IPS DF 6.9 (cell line): Measurements from ENCODE around the gene NPHP4.

Experiments
- DNase-seq: peaks from one replicate; pipeline ENCODE4 v3.0.0-alpha.2; 2013; ENCODE audit warnings: low read depth, low spot score
- H3K27ac ChIP-seq: one replicate; pipeline ENCODE4 v1.5.1; 2013; ENCODE audit warnings: low read length, control low read depth
- H3K27me3 ChIP-seq: 2 replicates; pipeline ENCODE4 v1.6.1; 2013; ENCODE audit warnings: mild to moderate bottlenecking, low read length; ENCODE audit not compliant: control insufficient read depth, insufficient read depth
- H3K36me3 ChIP-seq: 2 replicates; pipeline ENCODE4 v1.6.1; 2013; ENCODE audit warnings: low read length; ENCODE audit not compliant: control insufficient read depth, insufficient read depth
- H3K4me1 ChIP-seq: 2 replicates; pipeline ENCODE4 v1.6.1; 2013; ENCODE audit warnings: low read length; ENCODE audit not compliant: control insufficient read depth, insufficient read depth
- H3K4me3 ChIP-seq: 2 replicates; pipeline ENCODE4 v1.5.1; 2013; ENCODE audit warnings: mild to moderate bottlenecking, low read length
- H3K9me3 ChIP-seq: 2 replicates; pipeline ENCODE4 v1.6.1; 2013; ENCODE audit warnings: low read length, inconsistent platforms; ENCODE audit not compliant: control insufficient read depth, insufficient read depth
- WGBS: extraction: QIAGEN DNeasy Blood & Tissue Kit; methylation state at CpG from one replicate; pipeline ENCODE4 v1.1.7; 2013; ENCODE audit warnings: mixed read lengths, missing lambda C conversion rate; ENCODE audit not compliant: insufficient read length, insufficient coverage; 5-methylcytosine and 5-hydroxymethylcytosine counted together

Gene NPHP4

DNA sequence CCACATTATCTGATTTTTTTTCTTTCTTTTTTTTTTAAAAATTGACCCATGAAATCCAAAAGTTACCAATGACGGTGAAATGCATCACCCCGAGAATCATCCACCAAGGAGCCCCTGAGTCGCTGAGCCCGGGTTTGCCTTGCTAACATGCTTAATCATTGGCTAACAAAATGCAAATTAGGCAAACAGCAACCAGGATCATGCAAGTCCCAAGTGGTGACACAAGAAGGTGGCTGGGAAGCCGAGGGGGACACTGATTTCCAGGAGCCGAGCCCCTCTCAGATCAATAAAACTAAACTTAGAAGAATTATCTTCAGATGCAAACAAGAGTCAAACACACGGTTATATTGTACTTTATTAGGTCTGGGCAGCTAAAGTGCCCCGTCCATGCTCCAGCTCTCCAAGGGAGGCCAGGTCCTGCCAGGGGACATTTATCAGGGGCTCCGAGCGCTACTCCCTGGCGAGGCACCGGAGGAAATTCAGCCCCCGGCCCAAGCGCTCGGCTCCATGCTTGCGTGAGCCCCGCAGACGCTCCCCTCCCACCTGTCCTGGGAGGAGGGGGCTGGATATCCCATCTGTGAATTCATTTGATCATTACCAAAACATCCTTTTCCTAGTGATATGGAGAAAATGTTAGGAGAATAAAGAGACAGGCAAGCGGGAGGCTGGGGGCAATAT, 154.1 kb downstream of the NPHP4 start:
- no CpG with 5 or more reads among the region's 19 CpGs for WGBS
- Histone ChIP-seq H3K4me1 (peaks cover 2% of the 10 kb centered on the region; the same call in 1 of the 2 replicates), H3K27me3 (no peaks in the 10 kb centered on the region), H3K27ac (no peak overlapping the region), H3K4me3 (no peak overlapping the region), H3K36me3 (no peaks in the 10 kb centered on the region), H3K9me3 (no peaks in the 10 kb centered on the region)
- DNase-seq = no peak

GRCh38 chr1:5836776-5837440, 155.3 kb downstream of the NPHP4 start:
- Histone ChIP-seq H3K9me3 (no peaks in the 10 kb centered on the region), H3K36me3 (no peaks in the 10 kb centered on the region), H3K27ac (no peak overlapping the region), H3K4me3 (no peak overlapping the region), H3K27me3 (no peaks in the 10 kb centered on the region), H3K4me1 (peaks cover 3% of the 10 kb centered on the region)
- no peak for DNase-seq
- no CpG with 5 or more reads among the region's 17 CpGs for WGBS

DNA sequence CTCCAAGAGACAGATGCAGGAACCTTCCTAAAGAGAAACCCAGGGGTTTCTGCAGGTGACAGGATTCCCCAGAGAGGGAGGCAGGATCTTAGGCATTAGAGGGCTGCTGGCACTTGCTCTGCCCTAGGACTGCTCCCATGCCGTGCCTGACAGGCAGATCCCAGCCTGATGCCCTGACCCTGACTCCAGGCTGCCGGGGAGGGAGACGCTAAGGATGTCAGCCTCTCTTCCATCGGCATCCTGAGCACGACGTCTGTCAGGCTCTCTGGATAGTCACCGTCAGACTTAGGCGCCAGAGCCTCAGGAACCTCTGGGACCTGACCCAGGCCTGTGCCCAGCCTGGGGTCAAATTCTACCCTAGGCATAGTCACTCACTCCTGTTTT, 157.1 kb downstream of the NPHP4 start:
- DNase-seq = no peak

GRCh38 chr1:5834477-5835178, 157.6 kb downstream of the NPHP4 start:
- Histone ChIP-seq H3K36me3 (no peaks in the 10 kb centered on the region), H3K27me3 (no peaks in the 10 kb centered on the region), H3K4me1 (peaks cover 6% of the 10 kb centered on the region), H3K4me3 (no peak overlapping the region), H3K27ac (no peak overlapping the region), H3K9me3 (no peaks in the 10 kb centered on the region)
- no peak for DNase-seq
- WGBS = no CpG with 5 or more reads among the region's 32 CpGs

More for the DNA sequence above, 157.1 kb downstream of the NPHP4 start:
- no peaks in the 10 kb centered on the region for H3K36me3 ChIP-seq
- H3K4me1 ChIP-seq = peaks cover 6% of the 10 kb centered on the region
- H3K27me3 ChIP-seq = no peaks in the 10 kb centered on the region
- no peak overlapping the region for H3K27ac ChIP-seq
- H3K9me3 ChIP-seq = no peaks in the 10 kb centered on the region
- no CpG with 5 or more reads among the region's 8 CpGs for WGBS
- H3K4me3 ChIP-seq = no peak overlapping the region

- WGBS = no CpG with 5 or more reads among the region's 14 CpGs
- peaks cover 6% of the 10 kb centered on the region for H3K4me1 ChIP-seq
- H3K27me3 ChIP-seq = no peaks in the 10 kb centered on the region
Measured at GRCh38 chr1:5833911-5834310, 158.3 kb downstream of the NPHP4 start.

GRCh38 chr1:5832916-5833895, 159.0 kb downstream of the NPHP4 start:
- WGBS = no CpG with 5 or more reads among the region's 40 CpGs
- Histone ChIP-seq H3K27ac (no peak overlapping the region), H3K27me3 (no peaks in the 10 kb centered on the region)

More at GRCh38 chr1:5833911-5834310, 158.3 kb downstream of the NPHP4 start:
- Histone ChIP-seq H3K4me3 (no peak overlapping the region), H3K36me3 (no peaks in the 10 kb centered on the region), H3K9me3 (no peaks in the 10 kb centered on the region), H3K27ac (no peak overlapping the region)
- no peak for DNase-seq

GRCh38 chr1:5831600-5832335, 160.5 kb downstream of the NPHP4 start:
- no peak overlapping the region for H3K27ac ChIP-seq
- no peaks in the 10 kb centered on the region for H3K27me3 ChIP-seq
- DNase-seq = peak; percentile 27
- no peaks in the 10 kb centered on the region for H3K9me3 ChIP-seq
- H3K4me1 ChIP-seq = peaks cover 5% of the 10 kb centered on the region
- H3K36me3 ChIP-seq = no peaks in the 10 kb centered on the region
- no CpG with 5 or more reads among the region's 10 CpGs for WGBS
- no peak overlapping the region for H3K4me3 ChIP-seq

More at GRCh38 chr1:5832916-5833895, 159.0 kb downstream of the NPHP4 start:
- no peak for DNase-seq
- Histone ChIP-seq H3K4me3 (no peak overlapping the region), H3K36me3 (no peaks in the 10 kb centered on the region), H3K9me3 (no peaks in the 10 kb centered on the region), H3K4me1 (peaks cover 8% of the 10 kb centered on the region)

GRCh38 chr1:5830771-5831599, 161.2 kb downstream of the NPHP4 start:
- peak; percentile 87 for DNase-seq
- no CpG with 5 or more reads among the region's 26 CpGs for WGBS
- no peak overlapping the region for H3K27ac ChIP-seq
- H3K36me3 ChIP-seq = no peaks in the 10 kb centered on the region
- H3K4me1 ChIP-seq = peaks cover 5% of the 10 kb centered on the region
- no peaks in the 10 kb centered on the region for H3K9me3 ChIP-seq
- no peak overlapping the region for H3K4me3 ChIP-seq
- H3K27me3 ChIP-seq = no peaks in the 10 kb centered on the region

DNA sequence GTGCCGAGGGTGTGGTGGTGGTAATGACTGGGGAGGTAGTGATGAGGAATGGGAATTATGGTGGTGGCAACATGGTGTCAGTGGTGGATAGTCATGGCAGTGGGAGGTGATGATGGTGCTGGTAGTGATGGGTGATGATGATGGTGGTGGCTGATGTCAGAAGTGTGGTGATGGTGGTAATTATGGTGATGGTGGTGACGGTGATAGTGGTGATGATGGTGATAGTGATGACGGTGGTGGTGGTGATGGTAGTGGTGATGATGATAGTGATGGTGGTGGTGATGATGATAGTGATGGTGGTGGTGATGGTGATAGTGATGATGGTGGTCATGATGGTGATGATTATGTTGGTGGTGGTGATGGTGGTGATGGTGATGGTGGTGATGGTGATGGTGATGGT, 162.8 kb downstream of the NPHP4 start:
- H3K27ac ChIP-seq = no peak overlapping the region
- no peak for DNase-seq
- H3K4me1 ChIP-seq = peaks cover 5% of the 10 kb centered on the region
- 100% methylated on average over 1 of the region's 3 CpGs for WGBS
- no peaks in the 10 kb centered on the region for H3K9me3 ChIP-seq
- H3K27me3 ChIP-seq = no peaks in the 10 kb centered on the region
- H3K36me3 ChIP-seq = no peaks in the 10 kb centered on the region
- H3K4me3 ChIP-seq = no peak overlapping the region
